ENCODE measurements around the gene CAMK2A. TPM values are rescaled to one million over a fixed set of nuclear protein-coding genes. Genes with fewer than 3 reads are reported as not detected.

The CAMK2A gene
- polyA plus RNA-seq, 1 donor (not counting 4 experiments of a cell fraction or from before 2014, with no cell fraction given), result 0.05 TPM

DNA sequence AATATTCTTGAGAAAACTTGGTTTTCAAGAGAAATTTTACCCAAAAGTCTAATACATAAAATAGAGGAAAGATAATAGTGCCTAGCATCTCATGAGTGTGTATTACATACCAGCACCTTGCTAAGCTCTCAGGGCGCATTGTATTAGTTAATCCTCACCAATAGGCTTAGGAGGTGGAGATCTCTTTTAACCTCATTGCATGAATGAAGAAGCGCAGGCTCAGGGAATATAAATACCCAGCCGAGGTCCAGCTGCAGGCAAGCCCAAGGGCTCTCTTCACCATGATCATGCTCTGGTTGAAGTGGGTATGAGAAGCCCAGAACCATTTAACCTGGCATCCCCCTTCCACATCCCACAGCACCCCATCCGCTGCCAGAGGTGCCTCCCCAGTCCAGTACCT is 46.0 kb downstream of the CAMK2A start:
- H4K20me1 ChIP-seq (ENCODE audit: control insufficient read depth, extremely low read depth, insufficient read depth, low read length), result no peaks in the 10 kb centered on the region

DNA sequence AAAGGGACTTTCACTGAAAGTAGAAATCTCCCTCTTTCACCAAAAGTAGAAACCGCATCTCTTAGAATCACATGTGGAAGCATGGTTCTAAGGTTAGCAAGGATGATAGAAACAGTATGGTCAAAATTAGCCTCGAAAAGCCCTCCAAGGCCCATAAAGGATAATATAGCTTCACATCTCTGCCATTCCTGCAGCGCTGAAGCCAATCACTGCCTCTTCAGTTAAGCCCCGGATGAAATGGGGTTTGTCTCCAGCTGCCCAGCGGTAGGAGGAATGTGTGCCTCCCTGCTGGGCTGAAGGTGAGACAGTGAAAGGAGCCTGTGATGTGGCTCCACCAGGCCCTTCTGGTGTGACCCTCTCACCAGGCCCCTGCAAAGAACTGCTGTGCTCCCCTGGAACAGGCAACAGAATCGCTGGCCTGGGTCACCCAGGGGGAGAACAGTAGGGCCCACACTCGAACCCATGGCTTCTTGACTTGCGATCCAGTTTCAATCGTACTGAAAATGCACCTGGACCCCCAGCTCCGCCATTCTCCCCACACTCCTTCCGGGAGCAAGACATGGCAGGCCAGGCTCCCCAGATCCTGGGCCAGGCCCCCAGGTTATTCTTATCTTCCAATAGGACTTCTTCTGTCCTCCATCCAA is 47.2 kb downstream of the CAMK2A start:
- Histone ChIP-seq H3K9me1 (ENCODE audit: control insufficient read depth, extremely low read depth, insufficient read depth, low read length) (no peaks in the 10 kb centered on the region), H3K9ac (ENCODE audit: control insufficient read depth, extremely low read depth, insufficient read depth, low read length) (no peak overlapping the region), H3K4me1 (ENCODE audit: control insufficient read depth, extremely low read depth, insufficient read depth, low read length) (no peaks in the 10 kb centered on the region), H4K20me1 (ENCODE audit: control insufficient read depth, extremely low read depth, insufficient read depth, low read length) (no peaks in the 10 kb centered on the region), H3K4me3 (ENCODE audit: control insufficient read depth in 2 of 3, extremely low read depth in 1 of 3, insufficient read depth in 2 of 3, low read depth in 1 of 3, low read length in 3 of 3) (no peak overlapping the region), H3K9me3 (ENCODE audit: control insufficient read depth, low read depth, low read length) (no peaks in the 10 kb centered on the region), H3K79me2 (ENCODE audit: control insufficient read depth, insufficient read depth, low read length) (no peaks in the 10 kb centered on the region), H2AFZ (ENCODE audit: control insufficient read depth, low read length) (no peak overlapping the region), H3K4me2 (ENCODE audit: control insufficient read depth, extremely low read depth, insufficient read depth, low read depth, low read length) (no peak overlapping the region), H3K36me3 (ENCODE audit: control insufficient read depth in 2 of 2, extremely low read depth in 1 of 2, insufficient read depth in 2 of 2, low read length in 2 of 2) (no peaks in the 10 kb centered on the region), H3K27me3 (ENCODE audit: control insufficient read depth, extremely low read depth, insufficient read depth, low read length) (peaks cover 6% of the 10 kb centered on the region), H3K27ac (ENCODE audit: control insufficient read depth, insufficient read depth, low read length) (no peak overlapping the region)
- no peak for DNase-seq (ENCODE audit: low read depth, low spot score)
- dilution Hi-C loops (cut with MboI; ENCODE audit: extremely low pct_ligation_motif_present, low sequenced_read_pairs), result no loop called here
- TF ChIP-seq, protein P1, sequence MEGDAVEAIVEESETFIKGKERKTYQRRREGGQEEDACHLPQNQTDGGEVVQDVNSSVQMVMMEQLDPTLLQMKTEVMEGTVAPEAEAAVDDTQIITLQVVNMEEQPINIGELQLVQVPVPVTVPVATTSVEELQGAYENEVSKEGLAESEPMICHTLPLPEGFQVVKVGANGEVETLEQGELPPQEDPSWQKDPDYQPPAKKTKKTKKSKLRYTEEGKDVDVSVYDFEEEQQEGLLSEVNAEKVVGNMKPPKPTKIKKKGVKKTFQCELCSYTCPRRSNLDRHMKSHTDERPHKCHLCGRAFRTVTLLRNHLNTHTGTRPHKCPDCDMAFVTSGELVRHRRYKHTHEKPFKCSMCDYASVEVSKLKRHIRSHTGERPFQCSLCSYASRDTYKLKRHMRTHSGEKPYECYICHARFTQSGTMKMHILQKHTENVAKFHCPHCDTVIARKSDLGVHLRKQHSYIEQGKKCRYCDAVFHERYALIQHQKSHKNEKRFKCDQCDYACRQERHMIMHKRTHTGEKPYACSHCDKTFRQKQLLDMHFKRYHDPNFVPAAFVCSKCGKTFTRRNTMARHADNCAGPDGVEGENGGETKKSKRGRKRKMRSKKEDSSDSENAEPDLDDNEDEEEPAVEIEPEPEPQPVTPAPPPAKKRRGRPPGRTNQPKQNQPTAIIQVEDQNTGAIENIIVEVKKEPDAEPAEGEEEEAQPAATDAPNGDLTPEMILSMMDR (optimal IDR thresholded peaks at IDR 0.05 in 1 of 3, IDR thresholded peaks at IDR 0.05 in 1 of 3, conservative IDR thresholded peaks at IDR 0.05 in 1 of 3; ENCODE audit: extremely low read depth in 1 of 3, insufficient read depth in 2 of 3, low read length in 3 of 3), result no peak
- TF ChIP-seq EZH2 (IDR thresholded peaks at IDR 0.05; ENCODE audit: low read length), result no peak
- no peak for FAIRE-seq

More for the DNA sequence above, 46.0 kb downstream of the CAMK2A start:
- Histone ChIP-seq H3K27ac (ENCODE audit: control insufficient read depth, insufficient read depth, low read length) (no peak overlapping the region), H3K4me2 (ENCODE audit: control insufficient read depth, extremely low read depth, insufficient read depth, low read depth, low read length) (no peak overlapping the region), H3K79me2 (ENCODE audit: control insufficient read depth, insufficient read depth, low read length) (no peaks in the 10 kb centered on the region), H3K9me1 (ENCODE audit: control insufficient read depth, extremely low read depth, insufficient read depth, low read length) (no peaks in the 10 kb centered on the region), H3K9ac (ENCODE audit: control insufficient read depth, extremely low read depth, insufficient read depth, low read length) (no peak overlapping the region), H3K9me3 (ENCODE audit: control insufficient read depth, low read depth, low read length) (no peaks in the 10 kb centered on the region), H3K27me3 (ENCODE audit: control insufficient read depth, extremely low read depth, insufficient read depth, low read length) (peaks cover 6% of the 10 kb centered on the region), H2AFZ (ENCODE audit: control insufficient read depth, low read length) (no peak overlapping the region), H3K36me3 (ENCODE audit: control insufficient read depth in 2 of 2, extremely low read depth in 1 of 2, insufficient read depth in 2 of 2, low read length in 2 of 2) (no peaks in the 10 kb centered on the region), H3K4me3 (ENCODE audit: control insufficient read depth in 2 of 3, extremely low read depth in 1 of 3, insufficient read depth in 2 of 3, low read depth in 1 of 3, low read length in 3 of 3) (no peak overlapping the region), H3K4me1 (ENCODE audit: control insufficient read depth, extremely low read depth, insufficient read depth, low read length) (no peaks in the 10 kb centered on the region)
- no peak for DNase-seq (ENCODE audit: low read depth, low spot score)
- TF ChIP-seq EZH2 (IDR thresholded peaks at IDR 0.05; ENCODE audit: low read length), result no peak
- TF ChIP-seq, protein P1 (optimal IDR thresholded peaks at IDR 0.05 in 1 of 3, IDR thresholded peaks at IDR 0.05 in 1 of 3, conservative IDR thresholded peaks at IDR 0.05 in 1 of 3; ENCODE audit: extremely low read depth in 1 of 3, insufficient read depth in 2 of 3, low read length in 3 of 3), result no peak
- no peak for FAIRE-seq
- dilution Hi-C loops (cut with MboI; ENCODE audit: extremely low pct_ligation_motif_present, low sequenced_read_pairs), result no loop called here
